Measurements from ENCODE around the gene C3orf20.

C3orf20 gene

DNA sequence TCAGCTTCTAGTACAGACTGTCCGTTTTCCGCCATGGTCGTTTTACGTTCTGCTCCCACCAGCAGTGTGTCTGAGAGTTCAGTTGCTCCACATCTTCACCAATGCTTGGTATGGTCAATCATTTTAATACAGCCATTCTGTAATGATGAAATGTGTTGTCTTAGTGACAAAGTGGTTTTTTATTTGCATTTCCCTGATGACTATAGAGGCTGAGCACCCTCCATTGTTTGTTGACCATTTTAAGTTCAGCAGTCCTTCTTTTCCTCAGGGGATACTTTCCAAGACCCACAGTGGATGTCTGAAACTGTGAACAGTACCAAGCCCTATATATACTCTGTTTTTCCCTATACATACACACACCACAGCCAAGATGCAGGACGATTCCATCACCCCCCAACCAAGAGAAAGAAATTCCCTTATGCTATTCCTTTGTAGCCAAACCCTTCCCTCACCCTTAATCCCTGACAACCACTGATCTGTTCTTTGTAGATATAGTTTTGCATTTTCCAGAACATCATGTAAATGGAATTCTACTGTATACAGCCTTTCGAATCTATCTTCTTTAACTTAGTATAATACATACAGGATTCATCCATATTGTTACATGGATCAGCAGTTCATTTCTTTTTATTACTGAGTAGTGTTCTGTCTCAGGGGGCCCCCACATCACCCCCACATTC is 55.9 kb downstream of the C3orf20 start:
- Histone ChIP-seq H3K4me2 (ENCODE audit: low read length) (no peak overlapping the region), H3K18ac (ENCODE audit: low read length) (no peak overlapping the region), H3K9me3 (ENCODE audit: insufficient read depth, low read depth, low read length) (no peaks in the 10 kb centered on the region), H3K4ac (ENCODE audit: low read depth, low read length) (no peak overlapping the region), H3K27ac (ENCODE audit: low read depth, low read length) (no peak overlapping the region), H3K79me1 (ENCODE audit: low read length) (no peaks in the 10 kb centered on the region), H3K79me2 (ENCODE audit: control insufficient read depth, insufficient read depth, low read length, poor library complexity) (no peaks in the 10 kb centered on the region), H3K36me3 (ENCODE audit: control insufficient read depth in 1 of 2, insufficient read depth in 2 of 2, low read length in 2 of 2) (no peaks in the 10 kb centered on the region), H3K4me1 (ENCODE audit: control insufficient read depth in 1 of 2, insufficient read depth in 2 of 2, low read length in 2 of 2) (no peaks in the 10 kb centered on the region), H2BK12ac (ENCODE audit: low read length) (no peak overlapping the region), H3K23ac (ENCODE audit: low read length) (no peak overlapping the region), H3K27me3 (ENCODE audit: insufficient read depth, low read length) (no peaks in the 10 kb centered on the region), H4K8ac (ENCODE audit: low read depth, low read length) (no peak overlapping the region), H2BK120ac (ENCODE audit: insufficient read depth, low read length, poor library complexity) (no peak overlapping the region), H2AFZ (ENCODE audit: insufficient read depth, low read length, poor library complexity) (no peak overlapping the region), H3K14ac (ENCODE audit: low read length) (no peak overlapping the region), H4K91ac (ENCODE audit: low read depth, low read length) (no peak overlapping the region), H3K4me3 (ENCODE audit: low read depth, low read length) (no peak overlapping the region), H2BK5ac (ENCODE audit: low read depth, low read length, poor library complexity) (no peak overlapping the region), H3K9ac (ENCODE audit: low read length) (no peak overlapping the region), H2AK5ac (ENCODE audit: low read length) (no peak overlapping the region), H4K12ac (ENCODE audit: low read depth, low read length) (no peak overlapping the region)
- no peak for DNase-seq
- no CpG with 5 or more reads among the region's 6 CpGs for WGBS (ENCODE audit: extremely low coverage, insufficient coverage, insufficient read length)

DNA sequence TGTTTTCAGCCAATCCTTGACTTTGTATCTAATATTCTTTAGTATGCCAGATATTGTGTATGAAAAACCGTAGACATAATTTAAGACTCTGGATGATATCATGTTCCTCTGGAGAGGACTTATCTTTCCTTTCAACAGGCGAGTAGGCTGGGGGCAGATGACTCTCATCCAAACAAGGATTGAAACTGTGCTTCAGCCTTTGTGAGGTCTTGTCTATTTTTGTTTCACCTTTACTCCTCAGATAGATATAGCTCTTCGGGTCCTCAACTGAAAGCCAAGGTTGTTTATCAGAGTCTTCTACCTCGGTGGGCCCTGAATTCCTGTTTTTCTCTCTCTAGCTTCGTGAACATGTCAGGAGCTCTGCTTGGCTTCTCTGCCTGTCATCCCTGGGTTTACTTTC is 66.0 kb downstream of the C3orf20 start:
- Histone ChIP-seq H3K18ac (ENCODE audit: low read length) (no peak overlapping the region), H3K4me3 (ENCODE audit: low read depth, low read length) (no peak overlapping the region), H2AFZ (ENCODE audit: insufficient read depth, low read length, poor library complexity) (no peak overlapping the region), H3K27ac (ENCODE audit: low read depth, low read length) (no peak overlapping the region), H2BK12ac (ENCODE audit: low read length) (no peak overlapping the region), H4K12ac (ENCODE audit: low read depth, low read length) (no peak overlapping the region), H3K79me2 (ENCODE audit: control insufficient read depth, insufficient read depth, low read length, poor library complexity) (no peaks in the 10 kb centered on the region), H2BK120ac (ENCODE audit: insufficient read depth, low read length, poor library complexity) (no peak overlapping the region), H3K36me3 (ENCODE audit: control insufficient read depth in 1 of 2, insufficient read depth in 2 of 2, low read length in 2 of 2) (no peaks in the 10 kb centered on the region), H4K8ac (ENCODE audit: low read depth, low read length) (no peak overlapping the region), H3K14ac (ENCODE audit: low read length) (no peak overlapping the region), H3K79me1 (ENCODE audit: low read length) (no peaks in the 10 kb centered on the region), H4K91ac (ENCODE audit: low read depth, low read length) (no peak overlapping the region), H3K4ac (ENCODE audit: low read depth, low read length) (no peak overlapping the region), H3K23ac (ENCODE audit: low read length) (no peak overlapping the region), H3K27me3 (ENCODE audit: insufficient read depth, low read length) (no peaks in the 10 kb centered on the region), H3K4me2 (ENCODE audit: low read length) (no peak overlapping the region), H3K4me1 (ENCODE audit: control insufficient read depth in 1 of 2, insufficient read depth in 2 of 2, low read length in 2 of 2) (no peaks in the 10 kb centered on the region), H2BK5ac (ENCODE audit: low read depth, low read length, poor library complexity) (no peak overlapping the region), H3K9ac (ENCODE audit: low read length) (no peak overlapping the region), H2AK5ac (ENCODE audit: low read length) (no peak overlapping the region), H3K9me3 (ENCODE audit: insufficient read depth, low read depth, low read length) (no peaks in the 10 kb centered on the region)
- no peak for DNase-seq
- WGBS (ENCODE audit: extremely low coverage, insufficient coverage, insufficient read length): no CpG with 5 or more reads among the region's 5 CpGs

- Histone ChIP-seq H3K27ac (ENCODE audit: low read depth, low read length) (no peak overlapping the region), H3K79me2 (ENCODE audit: control insufficient read depth, insufficient read depth, low read length, poor library complexity) (no peaks in the 10 kb centered on the region), H2BK120ac (ENCODE audit: insufficient read depth, low read length, poor library complexity) (no peak overlapping the region), H3K9ac (ENCODE audit: low read length) (no peak overlapping the region), H3K14ac (ENCODE audit: low read length) (no peak overlapping the region), H3K4me2 (ENCODE audit: low read length) (no peak overlapping the region), H3K4ac (ENCODE audit: low read depth, low read length) (no peak overlapping the region), H4K91ac (ENCODE audit: low read depth, low read length) (no peak overlapping the region), H3K4me1 (ENCODE audit: control insufficient read depth in 1 of 2, insufficient read depth in 2 of 2, low read length in 2 of 2) (no peaks in the 10 kb centered on the region), H2AK5ac (ENCODE audit: low read length) (no peak overlapping the region), H2AFZ (ENCODE audit: insufficient read depth, low read length, poor library complexity) (no peak overlapping the region), H3K36me3 (ENCODE audit: control insufficient read depth in 1 of 2, insufficient read depth in 2 of 2, low read length in 2 of 2) (no peaks in the 10 kb centered on the region), H4K12ac (ENCODE audit: low read depth, low read length) (no peak overlapping the region), H3K27me3 (ENCODE audit: insufficient read depth, low read length) (no peaks in the 10 kb centered on the region), H3K18ac (ENCODE audit: low read length) (no peak overlapping the region), H3K79me1 (ENCODE audit: low read length) (no peaks in the 10 kb centered on the region), H3K4me3 (ENCODE audit: low read depth, low read length) (no peak overlapping the region), H2BK12ac (ENCODE audit: low read length) (no peak overlapping the region), H3K23ac (ENCODE audit: low read length) (no peak overlapping the region), H2BK5ac (ENCODE audit: low read depth, low read length, poor library complexity) (no peak overlapping the region), H4K8ac (ENCODE audit: low read depth, low read length) (no peak overlapping the region), H3K9me3 (ENCODE audit: insufficient read depth, low read depth, low read length) (no peaks in the 10 kb centered on the region)
- WGBS (ENCODE audit: extremely low coverage, insufficient coverage, insufficient read length): no CpG with 5 or more reads among the region's 2 CpGs
- no peak for DNase-seq
Measured at GRCh38 chr3:14741510-14741909, 66.6 kb downstream of the C3orf20 start.

DNA sequence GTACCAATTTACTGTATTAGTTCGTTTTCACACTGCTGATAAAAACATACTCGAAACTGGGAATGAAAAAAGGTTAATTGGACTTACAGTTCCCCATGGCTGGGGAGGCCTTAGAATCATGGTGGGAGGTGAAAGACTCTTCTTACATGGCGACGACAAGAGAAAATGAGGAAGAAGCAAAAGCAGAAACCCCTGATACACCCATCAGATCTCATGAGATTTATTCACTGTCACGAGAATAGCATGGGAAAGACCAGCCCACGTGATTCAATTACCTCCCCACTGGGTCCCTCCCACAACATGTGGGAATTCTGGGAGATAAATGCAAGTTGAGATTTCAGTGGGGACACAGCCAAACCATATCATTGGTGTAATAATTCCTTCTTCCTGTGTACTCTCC is 69.6 kb downstream of the C3orf20 start:
- no CpG with 5 or more reads among the region's 6 CpGs for WGBS (ENCODE audit: extremely low coverage, insufficient coverage, insufficient read length)
- H3K9me3 ChIP-seq (ENCODE audit: insufficient read depth, low read depth, low read length): no peaks in the 10 kb centered on the region

More for the DNA sequence above, 69.6 kb downstream of the C3orf20 start:
- Histone ChIP-seq H3K14ac (ENCODE audit: low read length) (no peak overlapping the region), H3K36me3 (ENCODE audit: control insufficient read depth in 1 of 2, insufficient read depth in 2 of 2, low read length in 2 of 2) (no peaks in the 10 kb centered on the region), H2AFZ (ENCODE audit: insufficient read depth, low read length, poor library complexity) (no peak overlapping the region), H3K79me1 (ENCODE audit: low read length) (no peaks in the 10 kb centered on the region), H3K4me2 (ENCODE audit: low read length) (no peak overlapping the region), H3K4me1 (ENCODE audit: control insufficient read depth in 1 of 2, insufficient read depth in 2 of 2, low read length in 2 of 2) (no peaks in the 10 kb centered on the region), H2BK120ac (ENCODE audit: insufficient read depth, low read length, poor library complexity) (no peak overlapping the region), H2AK5ac (ENCODE audit: low read length) (no peak overlapping the region), H3K27ac (ENCODE audit: low read depth, low read length) (no peak overlapping the region), H4K12ac (ENCODE audit: low read depth, low read length) (no peak overlapping the region), H2BK5ac (ENCODE audit: low read depth, low read length, poor library complexity) (no peak overlapping the region), H3K79me2 (ENCODE audit: control insufficient read depth, insufficient read depth, low read length, poor library complexity) (no peaks in the 10 kb centered on the region), H3K23ac (ENCODE audit: low read length) (no peak overlapping the region), H3K9ac (ENCODE audit: low read length) (no peak overlapping the region), H3K4me3 (ENCODE audit: low read depth, low read length) (no peak overlapping the region), H3K18ac (ENCODE audit: low read length) (no peak overlapping the region), H4K8ac (ENCODE audit: low read depth, low read length) (no peak overlapping the region), H3K27me3 (ENCODE audit: insufficient read depth, low read length) (no peaks in the 10 kb centered on the region), H4K91ac (ENCODE audit: low read depth, low read length) (no peak overlapping the region), H2BK12ac (ENCODE audit: low read length) (no peak overlapping the region), H3K4ac (ENCODE audit: low read depth, low read length) (no peak overlapping the region)
- no peak for DNase-seq
